IMR-90 (cell line): Measurements from ENCODE around the gene DMRTA1. TPM values are rescaled to one million over a fixed set of nuclear protein-coding genes. Genes with fewer than 3 reads are reported as not detected.

Experiments
- ATAC-seq: fragments of 200-7000 bp; cut with Tn5 transposase; 2 replicates; pipeline ENCODE4 v1.9.1; 2020; ENCODE audit warnings: low read depth, mild to moderate bottlenecking, moderate library complexity
- BruUV-seq: library from RNA; stranded (reverse); fragments of 400-500 nt; replicated peaks from 2 replicates; lab custom pipeline; 2021; lab: Mats Ljungman, UMichigan
- CTCF ChIA-PET: fragments of 300-600 bp; formaldehyde crosslinking; extraction: SDS; loops from one replicate; lab custom pipeline; 2021; ENCODE audit warnings: antibody characterized with exemption; lab: Yijun Ruan, JAX
- POLR2A ChIA-PET: fragments of 300-600 bp; sonication (Branson Sonifier 250); formaldehyde crosslinking; loops from one replicate; lab custom pipeline; 2022; ENCODE audit warnings: antibody characterized with exemption; ENCODE audit not compliant: unreplicated experiment; lab: Charles Lee
- DNase-seq: peaks from one replicate; pipeline ENCODE4 v3.0.0; 2013
- H2AFZ ChIP-seq: replicated peaks from 2 replicates; pipeline ENCODE3; 2013; ENCODE audit warnings: low read length, mild to moderate bottlenecking; ENCODE audit not compliant: poor library complexity
- H2AK5ac ChIP-seq: 2 replicates; pipeline ENCODE4 v1.6.1; 2013; ENCODE audit warnings: low read depth, low read length, inconsistent platforms
- H2AK9ac ChIP-seq: replicated peaks from 2 replicates; pipeline ENCODE3; 2013; ENCODE audit warnings: mild to moderate bottlenecking, low read depth, low read length, moderate library complexity; ENCODE audit not compliant: poor library complexity
- H2BK120ac ChIP-seq: 2 replicates; pipeline ENCODE4 v1.6.1; 2013; ENCODE audit warnings: low read depth, low read length, inconsistent platforms
- H2BK15ac ChIP-seq: 3 replicates; pipeline ENCODE4 v1.6.1; 2013; ENCODE audit warnings: low read depth, low read length, inconsistent platforms
- H2BK20ac ChIP-seq: 2 replicates; pipeline ENCODE4 v1.6.1; 2013; ENCODE audit warnings: low read depth, mild to moderate bottlenecking, inconsistent platforms, low read length, moderate library complexity
- H2BK5ac ChIP-seq: 2 replicates; pipeline ENCODE4 v1.6.1; 2013; ENCODE audit warnings: mild to moderate bottlenecking, low read depth, low read length, inconsistent platforms; ENCODE audit not compliant: poor library complexity, severe bottlenecking
- H3K14ac ChIP-seq: replicated peaks from 2 replicates; pipeline ENCODE4 v1.6.1; 2013; ENCODE audit warnings: low read depth, low read length, inconsistent platforms
- H3K18ac ChIP-seq: 2 replicates; pipeline ENCODE4 v1.6.1; 2013; ENCODE audit warnings: low read depth, low read length, control low read depth
- H3K23ac ChIP-seq: 2 replicates; pipeline ENCODE4 v1.6.1; 2013; ENCODE audit warnings: low read depth, low read length, inconsistent platforms
- H3K27ac ChIP-seq: 2 replicates; pipeline ENCODE4 v1.5.1; 2013; ENCODE audit warnings: mild to moderate bottlenecking, control low read depth, low read length; ENCODE audit not compliant: insufficient read depth
- H3K27me3 ChIP-seq: 2 replicates; pipeline ENCODE4 v1.6.1; 2013; ENCODE audit warnings: low read length; ENCODE audit not compliant: control insufficient read depth, insufficient read depth
- H3K36me3 ChIP-seq: 2 replicates; pipeline ENCODE4 v1.6.1; 2013; ENCODE audit warnings: low read length, mixed read lengths; ENCODE audit not compliant: control insufficient read depth, insufficient read depth
- H3K4ac ChIP-seq: 2 replicates; pipeline ENCODE4 v1.6.1; 2013; ENCODE audit warnings: low read depth, low read length, inconsistent platforms
- H3K4me1 ChIP-seq: 2 replicates; pipeline ENCODE4 v1.6.1; 2013; ENCODE audit warnings: low read length, mixed read lengths; ENCODE audit not compliant: control insufficient read depth, insufficient read depth
- H3K4me2 ChIP-seq: 2 replicates; pipeline ENCODE4 v1.6.1; 2013; ENCODE audit warnings: low read depth, mild to moderate bottlenecking, control low read depth, low read length, moderate library complexity
- H3K4me3 ChIP-seq: 2 replicates; pipeline ENCODE4 v1.5.1; 2013; ENCODE audit warnings: low read depth, mild to moderate bottlenecking, control low read depth, low read length, moderate library complexity; ENCODE audit not compliant: insufficient read depth
- H3K56ac ChIP-seq: 2 replicates; pipeline ENCODE4 v1.6.1; 2013; ENCODE audit warnings: low read length, inconsistent platforms; ENCODE audit not compliant: insufficient read depth; ENCODE audit errors: extremely low read depth
- H3K79me1 ChIP-seq, 2 experiments: 2 replicates each; pipeline ENCODE4 v1.6.1; 2013; ENCODE audit warnings: low read length in 2 of 2, inconsistent platforms in 1 of 2, low read depth in 1 of 2
- H3K9ac ChIP-seq: 2 replicates; pipeline ENCODE4 v1.6.1; 2013; ENCODE audit warnings: low read depth, low read length, control low read depth
- H3K9me1 ChIP-seq: 2 replicates; pipeline ENCODE4 v1.6.1; 2013; ENCODE audit warnings: low read length, inconsistent platforms; ENCODE audit not compliant: insufficient read depth
- H3K9me3 ChIP-seq: 2 replicates; pipeline ENCODE4 v1.6.1; 2013; ENCODE audit warnings: low read length; ENCODE audit not compliant: control insufficient read depth, insufficient read depth
- H4K20me1 ChIP-seq: 2 replicates; pipeline ENCODE4 v1.6.1; 2013; ENCODE audit warnings: low read length, inconsistent platforms; ENCODE audit not compliant: insufficient read depth
- H4K5ac ChIP-seq: 2 replicates; pipeline ENCODE4 v1.6.1; 2013; ENCODE audit warnings: mild to moderate bottlenecking, low read depth, low read length, control low read depth
- H4K8ac ChIP-seq, 2 experiments: 2 replicates each; pipeline ENCODE4 v1.6.1; 2013; ENCODE audit warnings: low read depth in 2 of 2, low read length in 2 of 2, control low read depth in 1 of 2, inconsistent platforms in 1 of 2
- H4K91ac ChIP-seq: 2 replicates; pipeline ENCODE4 v1.6.1; 2013; ENCODE audit warnings: low read depth, low read length, inconsistent platforms; ENCODE audit not compliant: insufficient read depth
- BHLHE40 ChIP-seq: fragments of 150-350 bp; IDR thresholded peaks from 2 replicates; pipeline ENCODE4 v1.6.1; 2016; ENCODE audit warnings: mild to moderate bottlenecking, low read depth, low read length
- CEBPB ChIP-seq: IDR thresholded peaks from 2 replicates; pipeline ENCODE4 v1.6.1; 2012; ENCODE audit warnings: low read depth, low read length, improper control_type of control experiment
- CHD1 ChIP-seq: IDR thresholded peaks from 2 replicates; pipeline ENCODE4 v1.6.1; 2012; ENCODE audit warnings: low read depth, low read length, improper control_type of control experiment
- CTCF ChIP-seq: conservative IDR thresholded peaks from 2 replicates; pipeline ENCODE4 v1.5.1; 2012; ENCODE audit warnings: mild to moderate bottlenecking, low read depth, low read length, improper control_type of control experiment
- ELK1 ChIP-seq: fragments of 150-350 bp; IDR thresholded peaks from 2 replicates; pipeline ENCODE4 v1.6.1; 2016; ENCODE audit warnings: low read depth, mild to moderate bottlenecking, low read length, moderate library complexity, borderline replicate concordance
- FOS ChIP-seq: fragments of 150-350 bp; IDR thresholded peaks from 2 replicates; pipeline ENCODE4 v1.6.1; 2016; ENCODE audit warnings: low read depth, low read length
- MAFK ChIP-seq: IDR thresholded peaks from 2 replicates; pipeline ENCODE4 v1.6.1; 2012; ENCODE audit warnings: low read depth, low read length, improper control_type of control experiment
- MAZ ChIP-seq: IDR thresholded peaks from 2 replicates; pipeline ENCODE4 v1.6.1; 2012; ENCODE audit warnings: low read depth, mild to moderate bottlenecking, low read length, improper control_type of control experiment, moderate library complexity, borderline replicate concordance
- MXI1 ChIP-seq: IDR thresholded peaks from 2 replicates; pipeline ENCODE4 v1.6.1; 2012; ENCODE audit warnings: low read depth, mild to moderate bottlenecking, low read length, moderate library complexity, borderline replicate concordance
- NFE2L2 ChIP-seq: fragments of 150-350 bp; IDR thresholded peaks from 2 replicates; pipeline ENCODE4 v1.6.1; 2016; ENCODE audit warnings: low read depth, mild to moderate bottlenecking, low read length
- POLR2A ChIP-seq: IDR thresholded peaks from 2 replicates; pipeline ENCODE4 v1.6.1; 2012; ENCODE audit warnings: mild to moderate bottlenecking, low read depth, low read length
- RAD21 ChIP-seq: IDR thresholded peaks from 2 replicates; pipeline ENCODE4 v1.6.1; 2012; ENCODE audit warnings: low read length, improper control_type of control experiment
- RCOR1 ChIP-seq: IDR thresholded peaks from 2 replicates; pipeline ENCODE4 v1.6.1; 2012; ENCODE audit warnings: mild to moderate bottlenecking, low read length, improper control_type of control experiment; ENCODE audit not compliant: insufficient replicate concordance
- RFX5 ChIP-seq: IDR thresholded peaks from 2 replicates; pipeline ENCODE4 v1.8.0; 2012; ENCODE audit warnings: low read depth, mild to moderate bottlenecking, low read length, moderate library complexity
- SMC3 ChIP-seq: fragments of 150-350 bp; IDR thresholded peaks from 2 replicates; pipeline ENCODE4 v1.6.1; 2016; ENCODE audit warnings: low read depth, mild to moderate bottlenecking, antibody characterized with exemption, low read length, moderate library complexity
- USF2 ChIP-seq: fragments of 150-350 bp; IDR thresholded peaks from 2 replicates; pipeline ENCODE4 v1.6.1; 2017; ENCODE audit warnings: mild to moderate bottlenecking, antibody characterized with exemption, low read length, low read depth
- WGBS, 2 experiments: methylation state at CpG; one replicate each; pipeline versions ENCODE4 v1.1.5 to v1.1.7; 2013; ENCODE audit warnings: missing lambda C conversion rate in 2 of 2; ENCODE audit not compliant: insufficient read length in 1 of 2; ENCODE audit errors: extremely low coverage in 2 of 2; 5-methylcytosine and 5-hydroxymethylcytosine counted together
- dilution Hi-C: fragments of 300-500 bp; cut with HindIII; formaldehyde crosslinking; loops from one replicate; pipeline ENCODE4 v1.14.3; 2018; ENCODE audit warnings: low sequenced_read_pairs; ENCODE audit not compliant: unreplicated experiment
- in situ Hi-C: fragments of 300-500 bp; cut with MboI; formaldehyde crosslinking; loops from 3 replicates; pipeline ENCODE4 v1.14.3; 2019; ENCODE audit warnings: low sequenced_read_pairs, inconsistent platforms, mixed read lengths
- intact Hi-C: fragments of 100-400 bp; cut with micrococcal nuclease; formaldehyde crosslinking; loops from 2 replicates; pipeline ENCODE4 v1.10.0; 2022
- polyA plus RNA-seq, 3 experiments: library from polyadenylated mRNA; depleted of rRNA; stranded (reverse); fragments of >200 nt; gene quantifications; 2 replicates each; pipeline ENCODE4 v1.2.3, GENCODE V29; 2012; ENCODE audit warnings: low replicate concordance in 1 of 3
- total RNA-seq: library from RNA; depleted of rRNA; stranded (reverse); fragments of >200 nt; gene quantifications from 2 replicates; pipeline ENCODE4 v1.2.3, GENCODE V29; 2012

Gene DMRTA1
- total and polyA plus RNA-seq, 2 of the 4 experiments (the other 2 are of a cell fraction): under 0.01 to 0.02 TPM

GRCh38 chr9:22427226-22427880 lies 19.3 kb upstream of the DMRTA1 start:
- Histone ChIP-seq H2BK120ac (no peak overlapping the region), H4K8ac (no peak overlapping the region), H2AFZ (no peak overlapping the region), H3K79me1 (no peaks in the 10 kb centered on the region), H2AK5ac (no peak overlapping the region), H3K36me3 (no peaks in the 10 kb centered on the region), H3K27me3 (no peaks in the 10 kb centered on the region), H3K14ac (no peak overlapping the region), H4K91ac (no peak overlapping the region), H3K4me3 (no peak overlapping the region), H4K5ac (no peak overlapping the region), H2BK20ac (no peak overlapping the region), H3K56ac (no peak overlapping the region), H2BK15ac (no peak overlapping the region), H3K4ac (no peak overlapping the region), H3K4me2 (no peak overlapping the region), H2BK5ac (no peak overlapping the region), H2AK9ac (no peak overlapping the region), H3K27ac (no peak overlapping the region), H3K18ac (no peak overlapping the region), H3K9me3 (no peaks in the 10 kb centered on the region), H3K9me1 (no peaks in the 10 kb centered on the region), H4K20me1 (no peaks in the 10 kb centered on the region), H3K9ac (no peak overlapping the region), H3K4me1 (no peaks in the 10 kb centered on the region), H3K23ac (no peak overlapping the region)
- intact Hi-C loops (no loop called here), dilution Hi-C loops (no loop called here), in situ Hi-C loops (no loop called here)
- CTCF ChIA-PET: no interaction called here
- WGBS, 2 experiments: no CpG with 5 or more reads among the region's 5 CpGs
- DNase-seq (no peak), ATAC-seq (no peak)
- no TSS peak for BruUV-seq
- TF ChIP-seq ELK1: no peak
- no peak for TF ChIP-seq CHD1
- TF ChIP-seq USF2: no peak
- no peak for TF ChIP-seq SMC3
- TF ChIP-seq BHLHE40: no peak
- no peak for TF ChIP-seq NFE2L2
- TF ChIP-seq RFX5: no peak
- no peak for TF ChIP-seq CTCF
- no peak for TF ChIP-seq FOS
- no peak for TF ChIP-seq MAFK
- no peak for TF ChIP-seq MXI1
- TF ChIP-seq MAZ: no peak
- no peak for TF ChIP-seq POLR2A
- TF ChIP-seq RAD21: no peak
- no peak for TF ChIP-seq CEBPB
- no peak for TF ChIP-seq RCOR1
- POLR2A ChIA-PET: no interaction called here
